ENCODE data around the gene CALHM6. TPM values are rescaled to one million over a fixed set of nuclear protein-coding genes. Genes with fewer than 3 reads are reported as not detected.

Gene CALHM6
- total RNA-seq, 1 donor from 2014 or later: 0.99 TPM

GRCh38 chr6:116420341-116420740 lies 40.8 kb upstream of the CALHM6 start:
- Mint-ChIP-seq H3K4me3 (no peak overlapping the region), H3K9me3 (peaks cover 5% of the 10 kb centered on the region), H3K27ac (no peak overlapping the region), H3K27me3 (no peaks in the 10 kb centered on the region), H3K4me1 (ENCODE audit: unreplicated experiment) (peaks cover 25% of the 10 kb centered on the region), H3K36me3 (peaks cover 12% of the 10 kb centered on the region)
- TF ChIP-seq CTCF (conservative IDR thresholded peaks at IDR 0.05): no peak
- DNase-seq (ENCODE audit: extremely low spot score, unreplicated experiment): no peak

- no peak overlapping the region for H3K4me3 Mint-ChIP-seq
- DNase-seq (ENCODE audit: extremely low spot score, unreplicated experiment): no peak
- H3K9me3 Mint-ChIP-seq: peaks cover 5% of the 10 kb centered on the region
- H3K27ac Mint-ChIP-seq: no peak overlapping the region
- H3K36me3 Mint-ChIP-seq: peaks cover 27% of the 10 kb centered on the region
- H3K27me3 Mint-ChIP-seq: no peaks in the 10 kb centered on the region
- H3K4me1 Mint-ChIP-seq (ENCODE audit: unreplicated experiment): peaks cover 17% of the 10 kb centered on the region
- no peak for TF ChIP-seq CTCF (conservative IDR thresholded peaks at IDR 0.05)
These were observed 38.9 kb upstream of the CALHM6 start for GRCh38 chr6:116422238-116422637.

GRCh38 chr6:116424001-116424400 lies 37.2 kb upstream of the CALHM6 start:
- peaks cover 1% of the 10 kb centered on the region for H3K9me3 Mint-ChIP-seq
- H3K4me3 Mint-ChIP-seq: no peak overlapping the region
- H3K4me1 Mint-ChIP-seq (ENCODE audit: unreplicated experiment): peaks cover 17% of the 10 kb centered on the region
- no peak overlapping the region for H3K27ac Mint-ChIP-seq
- DNase-seq (ENCODE audit: extremely low spot score, unreplicated experiment): no peak
- no peaks in the 10 kb centered on the region for H3K27me3 Mint-ChIP-seq
- TF ChIP-seq CTCF (conservative IDR thresholded peaks at IDR 0.05): no peak
- H3K36me3 Mint-ChIP-seq: peaks cover 30% of the 10 kb centered on the region

- H3K27me3 Mint-ChIP-seq: no peaks in the 10 kb centered on the region
- H3K4me1 Mint-ChIP-seq (ENCODE audit: unreplicated experiment): peaks cover 17% of the 10 kb centered on the region
These were observed 34.6 kb upstream of the CALHM6 start for GRCh38 chr6:116426551-116426950.

GRCh38 chr6:116429111-116429510 lies 32.1 kb upstream of the CALHM6 start:
- no peak overlapping the region for H3K27ac Mint-ChIP-seq
- no peak for TF ChIP-seq CTCF (conservative IDR thresholded peaks at IDR 0.05)
- DNase-seq (ENCODE audit: extremely low spot score, unreplicated experiment): no peak
- H3K27me3 Mint-ChIP-seq: no peaks in the 10 kb centered on the region
- no peaks in the 10 kb centered on the region for H3K9me3 Mint-ChIP-seq
- H3K4me3 Mint-ChIP-seq: no peak overlapping the region
- peaks cover 5% of the 10 kb centered on the region for H3K4me1 Mint-ChIP-seq (ENCODE audit: unreplicated experiment)
- H3K36me3 Mint-ChIP-seq: peaks cover 46% of the 10 kb centered on the region

More at GRCh38 chr6:116426551-116426950, 34.6 kb upstream of the CALHM6 start:
- TF ChIP-seq CTCF (conservative IDR thresholded peaks at IDR 0.05): no peak
- Mint-ChIP-seq H3K4me3 (no peak overlapping the region), H3K27ac (no peak overlapping the region), H3K36me3 (peaks cover 40% of the 10 kb centered on the region), H3K9me3 (no peaks in the 10 kb centered on the region)
- DNase-seq (ENCODE audit: extremely low spot score, unreplicated experiment): no peak

GRCh38 chr6:116430860-116431259 lies 30.3 kb upstream of the CALHM6 start:
- Mint-ChIP-seq H3K27ac (no peak overlapping the region), H3K27me3 (no peaks in the 10 kb centered on the region), H3K9me3 (no peaks in the 10 kb centered on the region), H3K4me3 (no peak overlapping the region), H3K4me1 (ENCODE audit: unreplicated experiment) (peaks cover 5% of the 10 kb centered on the region), H3K36me3 (peaks cover 49% of the 10 kb centered on the region)
- DNase-seq (ENCODE audit: extremely low spot score, unreplicated experiment): no peak
- no peak for TF ChIP-seq CTCF (conservative IDR thresholded peaks at IDR 0.05)

All from type B pancreatic cell (in vitro differentiated cells).